CD4-positive, alpha-beta T cell (primary cell): ENCODE data around the gene SLFN14. TPM values are rescaled to one million over a fixed set of nuclear protein-coding genes. Genes with fewer than 3 reads are reported as not detected.
"Not testable (repeated sequence)": the region's sequence is repeated elsewhere in the genome, so short reads cannot be mapped to it uniquely, and the experiment has no call there.

Source experiments
- ATAC-seq: fragments of 200-7000 bp; cut with Tn5 transposase; one replicate; pipeline ENCODE4 v1.10.0; 2022; ENCODE audit warnings: mild to moderate bottlenecking; ENCODE audit not compliant: poor library complexity
- CTCF ChIA-PET: fragments of 350-600 bp; sonication (Branson Sonifier 250); formaldehyde crosslinking; loops from one replicate; lab custom pipeline; 2021; ENCODE audit warnings: antibody characterized with exemption, inconsistent platforms; lab: Charles Lee
- POLR2A ChIA-PET: fragments of 350-600 bp; sonication (Branson Sonifier 250); formaldehyde crosslinking; loops from one replicate; lab custom pipeline; 2021; ENCODE audit warnings: antibody characterized with exemption, inconsistent platforms; lab: Charles Lee
- DNase-seq, 14 experiments: peaks; one replicate each; pipeline ENCODE4 v3.0.0-alpha.2; 2013 to 2020; ENCODE audit warnings: mixed read lengths in 2 of 14
- H3K27ac ChIP-seq, 2 donors: one replicate each; pipeline versions ENCODE4 v1.5.1 to v1.7.0; 2013; ENCODE audit warnings: low read length in 2 of 2, low read depth in 1 of 2, mild to moderate bottlenecking in 1 of 2
- H3K27me3 ChIP-seq, 2 experiments: 1 replicate in 1 of 2; 2 replicates in 1 of 2; pipeline versions ENCODE4 v1.6.1 to v1.7.0; 2013; ENCODE audit warnings: low read length in 2 of 2, control low read depth in 1 of 2, mild to moderate bottlenecking in 1 of 2, moderate library complexity in 1 of 2; ENCODE audit not compliant: insufficient read depth in 2 of 2, control insufficient read depth in 1 of 2
- H3K36me3 ChIP-seq: one replicate; pipeline ENCODE4 v1.6.1; 2013; ENCODE audit warnings: low read length, control low read depth; ENCODE audit not compliant: insufficient read depth
- H3K4me1 ChIP-seq: one replicate; pipeline ENCODE4 v1.6.1; 2013; ENCODE audit warnings: low read length, control low read depth; ENCODE audit not compliant: insufficient read depth
- H3K4me3 ChIP-seq: one replicate; pipeline ENCODE4 v1.5.1; 2013; ENCODE audit warnings: mild to moderate bottlenecking, low read length, moderate library complexity
- H3K9me3 ChIP-seq, 2 experiments: 1 replicate in 1 of 2; 2 replicates in 1 of 2; pipeline versions ENCODE4 v1.6.1 to v1.7.0; 2013; ENCODE audit warnings: low read length in 2 of 2, mild to moderate bottlenecking in 2 of 2, control low read depth in 1 of 2, moderate library complexity in 1 of 2; ENCODE audit not compliant: control insufficient read depth in 1 of 2, insufficient read depth in 1 of 2
- H3K27ac Mint-ChIP-seq: one replicate; pipeline ENCODE4 v1.8.0; 2020; ENCODE audit warnings: mixed read lengths
- H3K27me3 Mint-ChIP-seq: one replicate; pipeline ENCODE4 v1.8.0; 2021; ENCODE audit warnings: mixed read lengths
- H3K36me3 Mint-ChIP-seq: one replicate; pipeline ENCODE4 v1.8.0; 2021; ENCODE audit warnings: low read depth, mixed read lengths
- H3K4me1 Mint-ChIP-seq: one replicate; pipeline ENCODE4 v1.8.0; 2021; ENCODE audit warnings: low read depth, mixed read lengths
- H3K4me3 Mint-ChIP-seq: one replicate; pipeline ENCODE4 v1.8.0; 2020; ENCODE audit warnings: mild to moderate bottlenecking, mixed read lengths
- H3K9me3 Mint-ChIP-seq: one replicate; pipeline ENCODE4 v1.8.0; 2020; ENCODE audit warnings: mixed read lengths
- CTCF ChIP-seq: fragments of 200-600 bp; IDR thresholded peaks from one replicate; pipeline ENCODE4 v1.8.0; 2022; ENCODE audit warnings: antibody characterized with exemption, mild to moderate bottlenecking
- intact Hi-C, 2 experiments: fragments of 100-400 bp; cut with DNase I in 1 of 2; cut with micrococcal nuclease in 1 of 2; formaldehyde crosslinking; loops; one replicate each; pipeline versions ENCODE4 v1.15.1 to v1.9.0; 2023 to 2025; cut with DNase I, micrococcal nuclease
- total RNA-seq, 174 experiments: library from RNA in 2 of 174; stranded (reverse) in 2 of 174; gene quantifications; one replicate each; pipeline ENCODE4 v1.2.3 and lab custom pipeline; 2021 to 2026

The SLFN14 gene
- total RNA-seq, 2 experiments from 2014 or later: not detected

GRCh38 chr17:35531160-35531559, 29.5 kb downstream of the SLFN14 start:
- peak overlapping the region; percentile 21 for H3K4me3 Mint-ChIP-seq
- peaks cover 44% of the 10 kb centered on the region for H3K36me3 Mint-ChIP-seq
- no peak for TF ChIP-seq CTCF
- DNase-seq (peak in 2 of 14 experiments; percentile 37 to 59), ATAC-seq (peak; percentile 34)
- peak overlapping the region in 1 of 2 donors; percentile 11 for H3K27ac ChIP-seq
- H3K27me3 ChIP-seq: no peaks in the 10 kb centered on the region
- POLR2A ChIA-PET: interaction anchor here (0.6 to 2.0 kb wide), 6 partner anchors 43 to 317 kb away, joined by 3 to 12 read pairs (median 4); partner anchors contain the start of gene SLFN11
- H3K36me3 ChIP-seq: no peaks in the 10 kb centered on the region
- no peaks in the 10 kb centered on the region for H3K27me3 Mint-ChIP-seq
- peaks cover 64% of the 10 kb centered on the region for H3K4me1 Mint-ChIP-seq
- peak overlapping the region; percentile 80 for H3K27ac Mint-ChIP-seq
- peaks cover 37% of the 10 kb centered on the region for H3K4me1 ChIP-seq
- no peaks in the 10 kb centered on the region for H3K9me3 ChIP-seq
- peak overlapping the region; percentile 2 for H3K4me3 ChIP-seq
- CTCF ChIA-PET: interaction anchor here (2.1 kb wide), 1 partner anchor 218 kb away, joined by 12 read pairs; no protein-coding TSS in a partner anchor
- intact Hi-C loops: loop anchor here in 1 of 2 experiments (5.0 kb wide), 1 partner anchor 99 kb away; the partner anchor contains the start of gene SLFN12
- H3K9me3 Mint-ChIP-seq: no peaks in the 10 kb centered on the region

DNA sequence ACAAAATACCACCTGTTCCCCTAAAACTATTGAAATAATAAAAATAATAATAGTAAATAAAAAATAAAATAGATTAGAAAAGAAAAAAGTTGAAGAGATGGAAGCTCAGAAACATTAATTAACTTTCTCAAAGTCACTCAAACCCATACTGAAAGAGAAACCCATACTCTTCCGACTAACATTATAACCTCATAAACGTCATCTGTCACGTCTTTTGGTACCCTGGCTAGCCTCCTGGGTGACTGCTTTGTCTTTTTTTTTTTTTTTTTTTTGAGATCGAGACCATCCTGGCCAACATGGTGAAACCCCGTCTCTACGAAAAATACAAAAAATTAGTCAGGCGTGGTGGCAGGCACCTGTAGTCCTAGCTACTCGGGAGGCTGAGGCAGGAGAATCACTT, 30.8 kb downstream of the SLFN14 start:
- Mint-ChIP-seq H3K4me3 (no peak overlapping the region), H3K27ac (no peak overlapping the region), H3K36me3 (peaks cover 57% of the 10 kb centered on the region), H3K9me3 (no peaks in the 10 kb centered on the region), H3K27me3 (no peaks in the 10 kb centered on the region), H3K4me1 (peaks cover 73% of the 10 kb centered on the region)
- Histone ChIP-seq H3K4me1 (peaks cover 30% of the 10 kb centered on the region), H3K4me3 (no peak overlapping the region), H3K36me3 (no peaks in the 10 kb centered on the region), H3K27me3 (no peaks in the 10 kb centered on the region), H3K27ac (no peak overlapping the region), H3K9me3 (no peaks in the 10 kb centered on the region)
- ATAC-seq: no peak
- ChIA-PET CTCF (no interaction called here), POLR2A (interaction anchor here (0.6 kb wide), 1 partner anchor 255 kb away, joined by 3 read pairs; no protein-coding TSS in a partner anchor)
- DNase-seq: peak in 2 of 14 experiments; percentile 57 to 58
- TF ChIP-seq CTCF: no peak
- intact Hi-C loops: loop anchor here in 1 of 2 experiments (5.0 kb wide), 1 partner anchor 98 kb away; the partner anchor contains the start of gene SLFN12

- H3K27ac ChIP-seq, H3K4me3 Mint-ChIP-seq, intact Hi-C loops, H3K27me3 ChIP-seq, H3K9me3 Mint-ChIP-seq, H3K9me3 ChIP-seq, H3K36me3 ChIP-seq, ATAC-seq, CTCF ChIA-PET, H3K4me3 ChIP-seq, H3K27me3 Mint-ChIP-seq, DNase-seq: not testable (repeated sequence)
- POLR2A ChIA-PET: interaction anchor here (0.6 kb wide), 1 partner anchor 255 kb away, joined by 3 read pairs; no protein-coding TSS in a partner anchor
- peaks cover 73% of the 10 kb centered on the region for H3K4me1 Mint-ChIP-seq
- peaks cover 62% of the 10 kb centered on the region for H3K36me3 Mint-ChIP-seq
- H3K27ac Mint-ChIP-seq: peak overlapping the region; percentile 73
- peaks cover 32% of the 10 kb centered on the region for H3K4me1 ChIP-seq
Observed at GRCh38 chr17:35529326-35529725, 31.3 kb downstream of the SLFN14 start.
